ENCODE results near the gene CYP26C1. TPM values are rescaled to one million over a fixed set of nuclear protein-coding genes. Genes with fewer than 3 reads are reported as not detected.
"Not testable (repeated sequence)": the region's sequence is repeated elsewhere in the genome, so short reads cannot be mapped to it uniquely, and the experiment has no call there.

Gene CYP26C1
- total and polyA plus RNA-seq, 8 donors, result 0.09 to 0.42 (median 0.18) TPM; not detected in 5

GRCh38 chr10:93098816-93099215 is 38.2 kb downstream of the CYP26C1 start:
- no peak for ATAC-seq
- Histone ChIP-seq H3K9me3 (peaks cover 0 to 7% of the 10 kb centered on the region in 2 donors), H3K27ac (no peak overlapping the region), H3K36me3 (no peaks in the 10 kb centered on the region), H3K27me3 (no peaks in the 10 kb centered on the region), H3K4me1 (no peaks in the 10 kb centered on the region), H3K4me3 (no peak overlapping the region)
- intact Hi-C loops (cut with DNase I), result no loop called here
- TF ChIP-seq CTCF (IDR thresholded peaks at IDR 0.05), result no peak
- DNase-seq, result no peak

- no peak for ATAC-seq
- Histone ChIP-seq H3K36me3 (no peaks in the 10 kb centered on the region), H3K9me3 (peaks cover 0 to 8% of the 10 kb centered on the region in 2 donors), H3K27ac (no peak overlapping the region), H3K4me1 (no peaks in the 10 kb centered on the region), H3K27me3 (no peaks in the 10 kb centered on the region), H3K4me3 (no peak overlapping the region)
- intact Hi-C loops (cut with DNase I), result no loop called here
- no peak for DNase-seq
- TF ChIP-seq CTCF (IDR thresholded peaks at IDR 0.05), result no peak
Observed at GRCh38 chr10:93099670-93100069, 39.1 kb downstream of the CYP26C1 start.

- H3K4me1 ChIP-seq; ATAC-seq; H3K9me3 ChIP-seq; H3K36me3 ChIP-seq; H3K4me3 ChIP-seq; DNase-seq; H3K27ac ChIP-seq; intact Hi-C loops (cut with DNase I); H3K27me3 ChIP-seq: not testable (repeated sequence)
Observed at GRCh38 chr10:93101148-93101547, 40.5 kb downstream of the CYP26C1 start.

GRCh38 chr10:93103953-93104352 is 43.4 kb downstream of the CYP26C1 start:
- TF ChIP-seq CTCF (IDR thresholded peaks at IDR 0.05), result no peak
- Histone ChIP-seq H3K4me1 (no peaks in the 10 kb centered on the region), H3K27ac (no peak overlapping the region), H3K36me3 (no peaks in the 10 kb centered on the region), H3K9me3 (peaks cover 0 to 8% of the 10 kb centered on the region in 2 donors), H3K27me3 (no peaks in the 10 kb centered on the region), H3K4me3 (no peak overlapping the region)
- ATAC-seq, result no peak
- intact Hi-C loops (cut with DNase I), result no loop called here
- no peak for DNase-seq

- H3K27me3 ChIP-seq, result no peaks in the 10 kb centered on the region
- peaks cover 0 to 8% of the 10 kb centered on the region in 2 donors for H3K9me3 ChIP-seq
- H3K4me1 ChIP-seq, result no peaks in the 10 kb centered on the region
- no peaks in the 10 kb centered on the region for H3K36me3 ChIP-seq
- no peak overlapping the region for H3K4me3 ChIP-seq
- no peak for DNase-seq
- intact Hi-C loops (cut with DNase I), result no loop called here
- ATAC-seq, result no peak
- no peak for TF ChIP-seq CTCF (IDR thresholded peaks at IDR 0.05)
- H3K27ac ChIP-seq, result no peak overlapping the region
Observed at GRCh38 chr10:93106631-93107072, 46.1 kb downstream of the CYP26C1 start.

GRCh38 chr10:93110472-93111146 is 50.0 kb downstream of the CYP26C1 start:
- H3K4me3 ChIP-seq, result no peak overlapping the region
- DNase-seq (no peak), ATAC-seq (no peak)
- intact Hi-C loops (cut with DNase I), result loop anchor here in 1 of 2 donors (10.0 kb wide), 1 partner anchor 174 kb away; no protein-coding TSS in a partner anchor
- no peaks in the 10 kb centered on the region for H3K9me3 ChIP-seq
- H3K4me1 ChIP-seq, result no peaks in the 10 kb centered on the region
- no peak overlapping the region for H3K27ac ChIP-seq
- peaks cover 0 to 9% of the 10 kb centered on the region in 2 donors for H3K27me3 ChIP-seq
- no peak for TF ChIP-seq CTCF (IDR thresholded peaks at IDR 0.05)
- no peaks in the 10 kb centered on the region for H3K36me3 ChIP-seq

All from left lung (tissue), 10 donors.